Loucy (cell line): ENCODE measurements around the gene IFNA1.

Experiments used
- EZH2phosphoT487 ChIP-seq: fragments of 200-600 bp; IDR thresholded peaks from 2 replicates; pipeline ENCODE4 v1.6.1; 2018; ENCODE audit warnings: antibody characterized with exemption, mild to moderate bottlenecking, moderate library complexity, borderline replicate concordance
- TF ChIP-seq, protein P1 (sequence below): fragments of 200-600 bp; sonication (generic); conservative IDR thresholded peaks from 2 replicates; pipeline ENCODE4 v1.5.1; 2014; ENCODE audit warnings: mild to moderate bottlenecking, antibody characterized with exemption, low read length

DNA sequence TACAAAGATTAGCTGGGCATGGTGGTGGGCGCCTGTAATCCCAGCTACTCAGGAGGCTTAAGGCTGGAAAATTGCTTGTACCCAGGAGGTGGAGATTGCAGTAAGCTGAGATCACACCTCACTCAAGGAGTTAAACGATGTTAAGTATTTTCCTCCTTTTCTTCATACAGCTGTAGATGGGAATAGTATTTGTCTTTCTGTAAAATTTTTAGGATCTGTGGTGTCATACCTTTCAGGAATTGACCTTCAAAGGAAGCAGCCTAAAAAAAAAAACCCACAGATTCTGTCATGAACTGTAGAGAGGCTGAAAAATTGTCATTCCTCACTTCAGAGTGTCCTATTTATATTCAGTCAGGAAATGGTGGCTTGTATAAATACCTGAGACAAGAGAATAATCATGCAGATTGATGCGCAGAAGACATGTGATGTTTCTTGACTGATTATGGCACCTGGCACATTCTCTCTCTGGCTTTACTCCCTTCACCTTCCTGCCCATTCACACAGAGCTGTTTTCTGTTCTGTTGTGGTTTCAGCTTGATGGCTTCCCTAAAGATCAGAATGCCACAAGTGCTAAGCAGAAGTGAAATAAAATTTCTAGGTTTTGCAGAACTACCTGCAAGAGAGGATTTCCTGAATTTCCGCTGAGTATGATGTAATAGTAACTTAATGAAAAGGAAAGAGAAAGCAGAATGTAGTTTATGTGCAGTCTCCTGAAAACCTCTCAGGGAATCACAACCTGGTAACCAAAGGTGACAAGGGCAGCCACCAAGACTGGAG, 3.8 kb downstream of the IFNA1 start:
- TF ChIP-seq, protein P1, sequence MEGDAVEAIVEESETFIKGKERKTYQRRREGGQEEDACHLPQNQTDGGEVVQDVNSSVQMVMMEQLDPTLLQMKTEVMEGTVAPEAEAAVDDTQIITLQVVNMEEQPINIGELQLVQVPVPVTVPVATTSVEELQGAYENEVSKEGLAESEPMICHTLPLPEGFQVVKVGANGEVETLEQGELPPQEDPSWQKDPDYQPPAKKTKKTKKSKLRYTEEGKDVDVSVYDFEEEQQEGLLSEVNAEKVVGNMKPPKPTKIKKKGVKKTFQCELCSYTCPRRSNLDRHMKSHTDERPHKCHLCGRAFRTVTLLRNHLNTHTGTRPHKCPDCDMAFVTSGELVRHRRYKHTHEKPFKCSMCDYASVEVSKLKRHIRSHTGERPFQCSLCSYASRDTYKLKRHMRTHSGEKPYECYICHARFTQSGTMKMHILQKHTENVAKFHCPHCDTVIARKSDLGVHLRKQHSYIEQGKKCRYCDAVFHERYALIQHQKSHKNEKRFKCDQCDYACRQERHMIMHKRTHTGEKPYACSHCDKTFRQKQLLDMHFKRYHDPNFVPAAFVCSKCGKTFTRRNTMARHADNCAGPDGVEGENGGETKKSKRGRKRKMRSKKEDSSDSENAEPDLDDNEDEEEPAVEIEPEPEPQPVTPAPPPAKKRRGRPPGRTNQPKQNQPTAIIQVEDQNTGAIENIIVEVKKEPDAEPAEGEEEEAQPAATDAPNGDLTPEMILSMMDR = no peak
- no peak for TF ChIP-seq EZH2phosphoT487
